SK-N-SH treated with all-trans-retinoic acid at 6 μM for 48 hours (cell line): Measurements from ENCODE around the gene GRK7.

ENCODE experiments used
- ATAC-seq: fragments of 200-7000 bp; cut with Tn5 transposase; 3 replicates; pipeline ENCODE4 v1.9.1; 2020; ENCODE audit warnings: mild to moderate bottlenecking, moderate library complexity
- BACH2 ChIP-seq: fragments of 250-450 bp; sonication (Bioruptor Pico); IDR thresholded peaks from 2 replicates; pipeline ENCODE4 v1.9.0; 2021; ENCODE audit warnings: mild to moderate bottlenecking, borderline replicate concordance
- CSDC2 ChIP-seq: fragments of 250-450 bp; sonication (Bioruptor Pico); IDR thresholded peaks from 2 replicates; pipeline ENCODE4 v1.5.0; 2020; ENCODE audit warnings: mild to moderate bottlenecking, moderate library complexity
- ESRRG ChIP-seq: fragments of 250-450 bp; sonication (Bioruptor Pico); IDR thresholded peaks from 2 replicates; pipeline ENCODE4 v1.6.1; 2021; ENCODE audit warnings: mild to moderate bottlenecking
- GLIS3 ChIP-seq: fragments of 250-450 bp; sonication (Bioruptor Pico); IDR thresholded peaks from 2 replicates; pipeline ENCODE4 v1.5.0; 2020; ENCODE audit warnings: mild to moderate bottlenecking, moderate library complexity
- ISL1 ChIP-seq: fragments of 250-450 bp; sonication (Bioruptor Pico); IDR thresholded peaks from 2 replicates; pipeline ENCODE4 v2.1.2; 2022; ENCODE audit warnings: mild to moderate bottlenecking, moderate library complexity
- PPARA ChIP-seq: fragments of 250-450 bp; sonication (Bioruptor Pico); IDR thresholded peaks from 2 replicates; pipeline ENCODE4 v1.5.0; 2020; ENCODE audit warnings: mild to moderate bottlenecking, borderline replicate concordance
- SNAI2 ChIP-seq: fragments of 250-450 bp; sonication (Bioruptor Pico); IDR thresholded peaks from 2 replicates; pipeline ENCODE4 v1.5.0; 2020; ENCODE audit warnings: mild to moderate bottlenecking, moderate library complexity
- TCF4 ChIP-seq: fragments of 250-450 bp; sonication (Bioruptor Pico); IDR thresholded peaks from 2 replicates; pipeline ENCODE4 v1.8.0; 2021; ENCODE audit warnings: mild to moderate bottlenecking, moderate library complexity, borderline replicate concordance
- TOX ChIP-seq: fragments of 250-450 bp; sonication (Bioruptor Pico); IDR thresholded peaks from 2 replicates; pipeline ENCODE4 v1.8.0; 2021; ENCODE audit warnings: mild to moderate bottlenecking, moderate library complexity, borderline replicate concordance
- ZFP3 ChIP-seq: fragments of 250-450 bp; sonication (Bioruptor Pico); IDR thresholded peaks from 2 replicates; pipeline ENCODE4 v1.5.0; 2020; ENCODE audit warnings: mild to moderate bottlenecking, moderate library complexity
- ZNF565 ChIP-seq: fragments of 450-650 bp; formaldehyde crosslinking; conservative IDR thresholded peaks from 2 replicates; pipeline ENCODE4 v1.5.0; 2020; ENCODE audit warnings: low read depth, mild to moderate bottlenecking, moderate library complexity
- ZNF70 ChIP-seq: fragments of 450-650 bp; formaldehyde crosslinking; IDR thresholded peaks from 2 replicates; pipeline ENCODE4 v1.5.0; 2020; ENCODE audit warnings: mild to moderate bottlenecking, moderate library complexity
- ZNF8 ChIP-seq: fragments of 450-650 bp; formaldehyde crosslinking; IDR thresholded peaks from 2 replicates; pipeline ENCODE4 v1.5.0; 2020; ENCODE audit warnings: mild to moderate bottlenecking, moderate library complexity
- TF ChIP-seq, protein P1 (sequence below): fragments of 250-450 bp; sonication (Bioruptor Pico); IDR thresholded peaks from 2 replicates; pipeline ENCODE4 v1.8.0; 2021; ENCODE audit warnings: low read depth, mild to moderate bottlenecking, moderate library complexity, borderline replicate concordance
- TF ChIP-seq, protein P2 (sequence below): fragments of 250-450 bp; sonication (Bioruptor Pico); IDR thresholded peaks from 2 replicates; pipeline ENCODE4 v1.5.1; 2021; ENCODE audit warnings: mild to moderate bottlenecking, moderate library complexity
- TF ChIP-seq, protein P3 (sequence below): fragments of 250-450 bp; sonication (Bioruptor Pico); IDR thresholded peaks from 2 replicates; pipeline ENCODE4 v1.5.1; 2020; ENCODE audit warnings: low read depth, mild to moderate bottlenecking, moderate library complexity
- TF ChIP-seq, protein P4 (sequence below): fragments of 250-450 bp; sonication (Bioruptor Pico); IDR thresholded peaks from 2 replicates; pipeline ENCODE4 v1.5.0; 2020; ENCODE audit warnings: mild to moderate bottlenecking, moderate library complexity
- TF ChIP-seq, protein P5 (sequence below): fragments of 250-450 bp; sonication (Bioruptor Pico); IDR thresholded peaks from 2 replicates; pipeline ENCODE4 v1.8.0; 2020; ENCODE audit warnings: mild to moderate bottlenecking, moderate library complexity, borderline replicate concordance

The GRK7 gene

DNA sequence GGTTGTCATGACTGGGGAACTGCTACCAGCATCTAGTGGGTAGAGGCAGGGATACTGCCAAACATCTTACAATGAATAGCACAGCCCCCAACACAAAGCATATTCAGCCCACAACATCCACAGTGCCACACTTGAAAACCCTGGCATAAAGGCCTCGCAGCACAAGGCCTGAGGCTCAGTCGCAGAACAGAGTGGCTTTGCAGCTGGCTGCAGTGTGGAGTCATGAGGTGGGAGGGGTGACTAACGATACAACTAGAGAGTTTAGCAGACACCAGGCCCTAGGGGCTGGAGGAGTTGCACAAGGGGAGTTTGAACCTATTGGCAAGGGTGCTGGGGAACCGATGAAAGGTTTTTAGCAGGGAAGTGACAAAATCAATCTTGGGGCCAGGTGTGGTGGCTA is 32.1 kb downstream of the GRK7 start:
- no peak for ATAC-seq
- TF ChIP-seq, protein P1, sequence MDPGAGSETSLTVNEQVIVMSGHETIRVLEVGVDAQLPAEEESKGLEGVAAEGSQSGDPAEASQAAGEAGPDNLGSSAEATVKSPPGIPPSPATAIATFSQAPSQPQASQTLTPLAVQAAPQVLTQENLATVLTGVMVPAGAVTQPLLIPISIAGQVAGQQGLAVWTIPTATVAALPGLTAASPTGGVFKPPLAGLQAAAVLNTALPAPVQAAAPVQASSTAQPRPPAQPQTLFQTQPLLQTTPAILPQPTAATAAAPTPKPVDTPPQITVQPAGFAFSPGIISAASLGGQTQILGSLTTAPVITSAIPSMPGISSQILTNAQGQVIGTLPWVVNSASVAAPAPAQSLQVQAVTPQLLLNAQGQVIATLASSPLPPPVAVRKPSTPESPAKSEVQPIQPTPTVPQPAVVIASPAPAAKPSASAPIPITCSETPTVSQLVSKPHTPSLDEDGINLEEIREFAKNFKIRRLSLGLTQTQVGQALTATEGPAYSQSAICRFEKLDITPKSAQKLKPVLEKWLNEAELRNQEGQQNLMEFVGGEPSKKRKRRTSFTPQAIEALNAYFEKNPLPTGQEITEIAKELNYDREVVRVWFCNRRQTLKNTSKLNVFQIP (CRISPR knock-in tag) = no peak
- TF ChIP-seq, protein P2, sequence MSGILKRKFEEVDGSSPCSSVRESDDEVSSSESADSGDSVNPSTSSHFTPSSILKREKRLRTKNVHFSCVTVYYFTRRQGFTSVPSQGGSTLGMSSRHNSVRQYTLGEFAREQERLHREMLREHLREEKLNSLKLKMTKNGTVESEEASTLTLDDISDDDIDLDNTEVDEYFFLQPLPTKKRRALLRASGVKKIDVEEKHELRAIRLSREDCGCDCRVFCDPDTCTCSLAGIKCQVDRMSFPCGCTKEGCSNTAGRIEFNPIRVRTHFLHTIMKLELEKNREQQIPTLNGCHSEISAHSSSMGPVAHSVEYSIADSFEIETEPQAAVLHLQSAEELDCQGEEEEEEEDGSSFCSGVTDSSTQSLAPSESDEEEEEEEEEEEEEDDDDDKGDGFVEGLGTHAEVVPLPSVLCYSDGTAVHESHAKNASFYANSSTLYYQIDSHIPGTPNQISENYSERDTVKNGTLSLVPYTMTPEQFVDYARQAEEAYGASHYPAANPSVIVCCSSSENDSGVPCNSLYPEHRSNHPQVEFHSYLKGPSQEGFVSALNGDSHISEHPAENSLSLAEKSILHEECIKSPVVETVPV = no peak
- TF ChIP-seq CSDC2 (CRISPR knock-in tag) (no peak), BACH2 (CRISPR knock-in tag) (no peak), ZNF70 (CRISPR knock-in tag) (no peak), ESRRG (CRISPR knock-in tag) (no peak), TOX (no peak), PPARA (CRISPR knock-in tag) (no peak), ZFP3 (CRISPR knock-in tag) (no peak), ZNF565 (CRISPR knock-in tag) (no peak), SNAI2 (CRISPR knock-in tag) (no peak), ZNF8 (CRISPR knock-in tag) (no peak), GLIS3 (CRISPR knock-in tag) (no peak), ISL1 (CRISPR knock-in tag) (no peak)
- TF ChIP-seq, protein P3, sequence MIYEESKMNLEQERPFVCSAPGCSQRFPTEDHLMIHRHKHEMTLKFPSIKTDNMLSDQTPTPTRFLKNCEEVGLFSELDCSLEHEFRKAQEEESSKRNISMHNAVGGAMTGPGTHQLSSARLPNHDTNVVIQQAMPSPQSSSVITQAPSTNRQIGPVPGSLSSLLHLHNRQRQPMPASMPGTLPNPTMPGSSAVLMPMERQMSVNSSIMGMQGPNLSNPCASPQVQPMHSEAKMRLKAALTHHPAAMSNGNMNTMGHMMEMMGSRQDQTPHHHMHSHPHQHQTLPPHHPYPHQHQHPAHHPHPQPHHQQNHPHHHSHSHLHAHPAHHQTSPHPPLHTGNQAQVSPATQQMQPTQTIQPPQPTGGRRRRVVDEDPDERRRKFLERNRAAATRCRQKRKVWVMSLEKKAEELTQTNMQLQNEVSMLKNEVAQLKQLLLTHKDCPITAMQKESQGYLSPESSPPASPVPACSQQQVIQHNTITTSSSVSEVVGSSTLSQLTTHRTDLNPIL (CRISPR knock-in tag) = no peak
- TF ChIP-seq, protein P4, sequence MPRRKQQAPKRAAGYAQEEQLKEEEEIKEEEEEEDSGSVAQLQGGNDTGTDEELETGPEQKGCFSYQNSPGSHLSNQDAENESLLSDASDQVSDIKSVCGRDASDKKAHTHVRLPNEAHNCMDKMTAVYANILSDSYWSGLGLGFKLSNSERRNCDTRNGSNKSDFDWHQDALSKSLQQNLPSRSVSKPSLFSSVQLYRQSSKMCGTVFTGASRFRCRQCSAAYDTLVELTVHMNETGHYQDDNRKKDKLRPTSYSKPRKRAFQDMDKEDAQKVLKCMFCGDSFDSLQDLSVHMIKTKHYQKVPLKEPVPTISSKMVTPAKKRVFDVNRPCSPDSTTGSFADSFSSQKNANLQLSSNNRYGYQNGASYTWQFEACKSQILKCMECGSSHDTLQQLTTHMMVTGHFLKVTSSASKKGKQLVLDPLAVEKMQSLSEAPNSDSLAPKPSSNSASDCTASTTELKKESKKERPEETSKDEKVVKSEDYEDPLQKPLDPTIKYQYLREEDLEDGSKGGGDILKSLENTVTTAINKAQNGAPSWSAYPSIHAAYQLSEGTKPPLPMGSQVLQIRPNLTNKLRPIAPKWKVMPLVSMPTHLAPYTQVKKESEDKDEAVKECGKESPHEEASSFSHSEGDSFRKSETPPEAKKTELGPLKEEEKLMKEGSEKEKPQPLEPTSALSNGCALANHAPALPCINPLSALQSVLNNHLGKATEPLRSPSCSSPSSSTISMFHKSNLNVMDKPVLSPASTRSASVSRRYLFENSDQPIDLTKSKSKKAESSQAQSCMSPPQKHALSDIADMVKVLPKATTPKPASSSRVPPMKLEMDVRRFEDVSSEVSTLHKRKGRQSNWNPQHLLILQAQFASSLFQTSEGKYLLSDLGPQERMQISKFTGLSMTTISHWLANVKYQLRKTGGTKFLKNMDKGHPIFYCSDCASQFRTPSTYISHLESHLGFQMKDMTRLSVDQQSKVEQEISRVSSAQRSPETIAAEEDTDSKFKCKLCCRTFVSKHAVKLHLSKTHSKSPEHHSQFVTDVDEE (CRISPR knock-in tag) = no peak
- TF ChIP-seq, all 23 proteins: peak for 0

DNA sequence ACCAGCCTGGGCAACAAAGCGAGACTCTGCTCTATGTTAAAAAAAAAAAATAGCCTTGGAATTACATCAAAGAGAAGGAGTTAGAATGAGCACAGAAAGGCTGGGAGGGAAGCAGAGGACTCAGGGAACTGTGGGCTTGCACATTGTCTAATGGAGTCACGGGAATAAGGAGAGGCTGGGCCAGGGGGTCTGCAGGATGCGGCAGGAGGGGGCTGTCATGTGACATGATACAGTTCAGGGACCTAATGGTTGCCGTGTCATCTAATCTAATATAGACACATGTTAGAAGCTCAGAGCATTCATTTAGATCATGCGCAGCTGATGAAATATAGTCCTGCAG is 32.5 kb downstream of the GRK7 start:
- ATAC-seq = no peak

More for the DNA sequence above, 32.5 kb downstream of the GRK7 start:
- TF ChIP-seq PPARA (CRISPR knock-in tag) = no peak
- TF ChIP-seq, protein P2 = no peak
- TF ChIP-seq TCF4 (CRISPR knock-in tag) = no peak
- no peak for TF ChIP-seq SNAI2 (CRISPR knock-in tag)
- TF ChIP-seq TOX = no peak
- TF ChIP-seq, protein P5, sequence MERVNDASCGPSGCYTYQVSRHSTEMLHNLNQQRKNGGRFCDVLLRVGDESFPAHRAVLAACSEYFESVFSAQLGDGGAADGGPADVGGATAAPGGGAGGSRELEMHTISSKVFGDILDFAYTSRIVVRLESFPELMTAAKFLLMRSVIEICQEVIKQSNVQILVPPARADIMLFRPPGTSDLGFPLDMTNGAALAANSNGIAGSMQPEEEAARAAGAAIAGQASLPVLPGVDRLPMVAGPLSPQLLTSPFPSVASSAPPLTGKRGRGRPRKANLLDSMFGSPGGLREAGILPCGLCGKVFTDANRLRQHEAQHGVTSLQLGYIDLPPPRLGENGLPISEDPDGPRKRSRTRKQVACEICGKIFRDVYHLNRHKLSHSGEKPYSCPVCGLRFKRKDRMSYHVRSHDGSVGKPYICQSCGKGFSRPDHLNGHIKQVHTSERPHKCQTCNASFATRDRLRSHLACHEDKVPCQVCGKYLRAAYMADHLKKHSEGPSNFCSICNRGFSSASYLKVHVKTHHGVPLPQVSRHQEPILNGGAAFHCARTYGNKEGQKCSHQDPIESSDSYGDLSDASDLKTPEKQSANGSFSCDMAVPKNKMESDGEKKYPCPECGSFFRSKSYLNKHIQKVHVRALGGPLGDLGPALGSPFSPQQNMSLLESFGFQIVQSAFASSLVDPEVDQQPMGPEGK (CRISPR knock-in tag) = no peak
- TF ChIP-seq, all 23 proteins: peak for 0
